Cardiac muscle cell (in vitro differentiated cells and primary cell): ENCODE data around the gene GAB2. TPM values are rescaled to one million over a fixed set of nuclear protein-coding genes. Genes with fewer than 3 reads are reported as not detected.

Source experiments
- DNase-seq, 2 donors: peaks; one replicate each; pipeline versions ENCODE4 v3.0.0 to v3.0.0-alpha.2; 2010 to 2017; ENCODE audit warnings: low read depth in 1 of 2, low spot score in 1 of 2
- H3K27ac ChIP-seq: fragments of 200-600 bp; sonication (generic); 2 replicates; pipeline ENCODE4 v1.5.1; 2016
- H3K27me3 ChIP-seq: fragments of 200-600 bp; sonication (generic); 2 replicates; pipeline ENCODE4 v1.6.0; 2016; ENCODE audit warnings: control low read depth
- H3K36me3 ChIP-seq: fragments of 200-600 bp; sonication (generic); 2 replicates; pipeline ENCODE4 v1.5.1; 2016; ENCODE audit warnings: control low read depth
- H3K4me1 ChIP-seq: fragments of 200-600 bp; sonication (generic); 2 replicates; pipeline ENCODE4 v1.8.1; 2017; ENCODE audit warnings: low read depth, mild to moderate bottlenecking, mixed run types
- H3K4me3 ChIP-seq: fragments of 200-600 bp; sonication (generic); 2 replicates; pipeline ENCODE4 v1.5.1; 2016; ENCODE audit warnings: mild to moderate bottlenecking
- H3K9me3 ChIP-seq: fragments of 200-600 bp; sonication (generic); 2 replicates; pipeline ENCODE4 v1.5.1; 2017; ENCODE audit warnings: low read depth, mild to moderate bottlenecking, control low read depth
- polyA plus RNA-seq: library from polyadenylated mRNA; unstranded; fragments of >200 nt; fragmentation: Nextera tagmentation; extraction: Ambion mirVana; gene quantifications from 2 replicates; pipeline ENCODE4 v1.2.1, GENCODE V29; 2016
- total RNA-seq: library from RNA; depleted of rRNA; stranded (reverse); fragments of >200 nt; gene quantifications from 2 replicates; pipeline ENCODE4 v1.2.3, GENCODE V29; 2016
- TF ChIP-seq, protein P1 (sequence below): IDR thresholded peaks from 2 replicates; pipeline ENCODE4 v1.5.1; 2012; ENCODE audit warnings: low read depth, mild to moderate bottlenecking, low read length

Gene GAB2
- total and polyA plus RNA-seq, 2 experiments from 2014 or later: 5.3 to 18.0 TPM

DNA sequence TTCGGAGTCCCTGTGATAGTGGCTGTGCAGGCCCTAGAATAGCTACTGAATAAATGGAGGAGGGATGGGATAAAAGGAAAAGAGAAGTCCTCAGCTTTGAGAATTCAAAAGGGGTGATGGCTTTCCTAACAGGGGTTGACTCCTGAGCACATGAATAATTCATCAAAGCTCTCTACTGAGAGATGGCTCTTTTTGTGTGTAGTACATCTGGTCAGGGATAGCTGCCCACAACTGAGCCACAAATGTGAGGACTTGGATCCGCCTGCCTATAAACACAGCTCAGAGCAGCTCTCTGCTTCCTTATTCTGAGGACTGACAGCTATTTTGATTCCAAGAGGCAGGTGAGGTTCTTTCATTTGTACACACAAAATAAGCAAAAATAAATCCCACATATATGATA lies 146.6 kb downstream of the GAB2 start:
- Histone ChIP-seq H3K27ac (no peak overlapping the region), H3K4me1 (no peaks in the 10 kb centered on the region), H3K36me3 (no peaks in the 10 kb centered on the region), H3K27me3 (no peaks in the 10 kb centered on the region), H3K9me3 (no peaks in the 10 kb centered on the region), H3K4me3 (no peak overlapping the region)
- TF ChIP-seq, protein P1, sequence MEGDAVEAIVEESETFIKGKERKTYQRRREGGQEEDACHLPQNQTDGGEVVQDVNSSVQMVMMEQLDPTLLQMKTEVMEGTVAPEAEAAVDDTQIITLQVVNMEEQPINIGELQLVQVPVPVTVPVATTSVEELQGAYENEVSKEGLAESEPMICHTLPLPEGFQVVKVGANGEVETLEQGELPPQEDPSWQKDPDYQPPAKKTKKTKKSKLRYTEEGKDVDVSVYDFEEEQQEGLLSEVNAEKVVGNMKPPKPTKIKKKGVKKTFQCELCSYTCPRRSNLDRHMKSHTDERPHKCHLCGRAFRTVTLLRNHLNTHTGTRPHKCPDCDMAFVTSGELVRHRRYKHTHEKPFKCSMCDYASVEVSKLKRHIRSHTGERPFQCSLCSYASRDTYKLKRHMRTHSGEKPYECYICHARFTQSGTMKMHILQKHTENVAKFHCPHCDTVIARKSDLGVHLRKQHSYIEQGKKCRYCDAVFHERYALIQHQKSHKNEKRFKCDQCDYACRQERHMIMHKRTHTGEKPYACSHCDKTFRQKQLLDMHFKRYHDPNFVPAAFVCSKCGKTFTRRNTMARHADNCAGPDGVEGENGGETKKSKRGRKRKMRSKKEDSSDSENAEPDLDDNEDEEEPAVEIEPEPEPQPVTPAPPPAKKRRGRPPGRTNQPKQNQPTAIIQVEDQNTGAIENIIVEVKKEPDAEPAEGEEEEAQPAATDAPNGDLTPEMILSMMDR: no peak
- no peak for DNase-seq

DNA sequence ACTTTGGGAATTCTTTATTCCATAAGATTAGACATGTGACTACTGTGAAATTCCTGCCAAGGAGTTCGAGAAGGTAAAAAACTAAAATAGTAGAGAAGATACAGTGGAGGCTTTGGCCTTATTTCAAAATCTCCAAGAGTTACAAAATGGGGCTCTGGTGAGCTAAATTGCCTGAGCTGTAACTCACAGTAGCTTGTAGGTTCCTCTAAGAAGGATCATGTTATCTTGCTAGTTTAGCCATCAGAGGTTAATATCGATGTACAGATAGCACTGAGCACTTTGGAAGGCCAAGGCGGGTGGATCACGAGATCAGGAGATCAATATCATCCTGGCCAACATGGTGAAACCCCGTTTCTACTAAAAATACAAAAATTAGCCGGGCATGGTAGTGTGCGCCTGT lies 147.8 kb downstream of the GAB2 start:
- Histone ChIP-seq H3K4me1 (no peaks in the 10 kb centered on the region), H3K27ac (no peak overlapping the region), H3K27me3 (no peaks in the 10 kb centered on the region), H3K9me3 (no peaks in the 10 kb centered on the region), H3K36me3 (no peaks in the 10 kb centered on the region), H3K4me3 (no peak overlapping the region)
- DNase-seq: peak in 1 of 2 donors; percentile 24
- TF ChIP-seq, protein P1: no peak

DNA sequence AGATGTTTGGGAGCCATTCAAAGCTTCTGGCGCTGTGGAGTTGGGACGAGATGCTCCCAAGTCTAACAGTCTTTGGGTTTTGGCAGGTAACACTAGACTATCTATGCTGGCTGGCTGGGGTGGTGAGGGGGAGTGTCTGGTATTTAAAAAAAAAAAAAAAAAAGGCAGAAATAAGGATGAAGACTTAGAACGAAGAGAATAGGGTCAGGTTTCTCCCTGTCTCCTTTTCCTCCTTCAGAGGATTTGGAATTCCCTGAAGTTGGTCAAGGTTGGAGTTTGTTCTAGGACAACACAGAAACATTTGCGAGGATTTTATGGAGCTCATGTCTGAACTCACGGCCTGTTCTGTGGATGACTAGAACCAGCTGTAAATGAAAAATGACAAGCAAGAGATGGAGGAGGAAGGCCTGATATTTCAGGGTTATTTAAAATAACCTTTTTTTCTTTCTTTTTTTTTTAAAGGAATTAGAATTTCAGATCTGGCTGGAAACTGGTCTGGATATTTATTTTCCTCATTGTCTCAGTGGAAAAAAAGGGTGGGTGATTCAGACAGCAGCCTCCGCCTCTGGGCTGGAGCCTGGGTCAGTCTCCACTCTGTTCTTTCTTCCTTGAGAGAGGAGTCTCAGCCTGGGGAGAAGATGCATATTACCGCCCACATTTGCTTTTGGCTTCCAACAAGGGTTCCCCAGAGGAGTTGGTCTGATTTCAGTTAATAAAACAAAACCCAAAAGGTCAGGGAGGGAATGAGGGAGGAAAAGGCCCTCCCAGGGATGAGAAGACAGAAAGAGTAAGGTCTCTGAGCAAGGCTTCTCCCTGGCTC lies 148.8 kb downstream of the GAB2 start:
- Histone ChIP-seq H3K27ac (no peak overlapping the region), H3K4me1 (no peaks in the 10 kb centered on the region), H3K9me3 (no peaks in the 10 kb centered on the region), H3K4me3 (no peak overlapping the region), H3K27me3 (no peaks in the 10 kb centered on the region), H3K36me3 (no peaks in the 10 kb centered on the region)
- TF ChIP-seq, protein P1: no peak
- DNase-seq: peak in 1 of 2 donors; percentile 73

DNA sequence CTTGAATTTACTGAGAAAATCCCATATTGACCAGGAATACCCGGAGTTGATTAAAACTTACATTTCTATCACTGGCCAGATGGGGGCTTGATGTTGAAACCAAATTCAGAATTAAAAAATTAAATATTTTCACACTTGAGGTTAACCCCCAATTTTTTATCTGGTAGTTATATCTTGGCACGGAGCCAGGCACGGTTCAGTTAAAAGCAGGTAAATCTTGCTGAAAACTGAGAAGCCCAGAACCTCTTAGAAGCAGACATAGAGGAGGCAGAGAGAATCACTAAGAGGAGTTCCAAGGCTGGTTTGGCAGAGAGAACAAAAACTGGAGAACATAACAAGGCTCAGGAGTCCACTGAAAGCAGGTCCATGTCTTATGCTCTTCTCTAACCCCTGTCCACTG lies 151.2 kb downstream of the GAB2 start:
- no peak overlapping the region for H3K27ac ChIP-seq
- no peaks in the 10 kb centered on the region for H3K36me3 ChIP-seq

DNA sequence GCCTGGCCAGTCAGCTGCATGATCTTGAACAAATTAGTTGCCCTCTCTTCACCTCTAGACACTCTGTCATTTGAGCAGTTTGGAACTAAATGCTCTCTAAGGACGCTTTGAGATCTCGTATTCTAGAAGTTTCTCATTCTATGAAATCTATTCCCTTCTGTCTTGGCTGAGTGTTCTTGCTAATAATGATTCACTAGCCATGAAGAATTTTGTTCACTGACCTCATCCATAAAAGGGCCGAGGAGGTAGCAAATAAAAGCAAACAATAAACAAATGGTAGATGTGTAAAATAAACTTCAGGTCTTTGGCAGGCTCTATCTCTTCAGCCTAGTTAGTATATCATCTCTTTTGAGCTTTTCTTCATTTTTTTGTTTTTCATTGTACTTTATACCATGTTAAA lies 152.3 kb downstream of the GAB2 start:
- TF ChIP-seq, protein P1: no peak
- Histone ChIP-seq H3K9me3 (no peaks in the 10 kb centered on the region), H3K27me3 (no peaks in the 10 kb centered on the region), H3K27ac (no peak overlapping the region), H3K4me1 (peaks cover 15% of the 10 kb centered on the region), H3K36me3 (no peaks in the 10 kb centered on the region), H3K4me3 (no peak overlapping the region)
- no peak for DNase-seq

More for the DNA sequence above, 151.2 kb downstream of the GAB2 start:
- Histone ChIP-seq H3K4me3 (no peak overlapping the region), H3K4me1 (peaks cover 10% of the 10 kb centered on the region), H3K27me3 (no peaks in the 10 kb centered on the region), H3K9me3 (no peaks in the 10 kb centered on the region)
- TF ChIP-seq, protein P1: no peak
- no peak for DNase-seq
